ENCODE data around the gene MGRN1. TPM values are rescaled to one million over a fixed set of nuclear protein-coding genes. Genes with fewer than 3 reads are reported as not detected.

Gene MGRN1
- 10 to 100 TPM; 15.8 to 25.6 (median 22.0) TPM for total RNA-seq

DNA sequence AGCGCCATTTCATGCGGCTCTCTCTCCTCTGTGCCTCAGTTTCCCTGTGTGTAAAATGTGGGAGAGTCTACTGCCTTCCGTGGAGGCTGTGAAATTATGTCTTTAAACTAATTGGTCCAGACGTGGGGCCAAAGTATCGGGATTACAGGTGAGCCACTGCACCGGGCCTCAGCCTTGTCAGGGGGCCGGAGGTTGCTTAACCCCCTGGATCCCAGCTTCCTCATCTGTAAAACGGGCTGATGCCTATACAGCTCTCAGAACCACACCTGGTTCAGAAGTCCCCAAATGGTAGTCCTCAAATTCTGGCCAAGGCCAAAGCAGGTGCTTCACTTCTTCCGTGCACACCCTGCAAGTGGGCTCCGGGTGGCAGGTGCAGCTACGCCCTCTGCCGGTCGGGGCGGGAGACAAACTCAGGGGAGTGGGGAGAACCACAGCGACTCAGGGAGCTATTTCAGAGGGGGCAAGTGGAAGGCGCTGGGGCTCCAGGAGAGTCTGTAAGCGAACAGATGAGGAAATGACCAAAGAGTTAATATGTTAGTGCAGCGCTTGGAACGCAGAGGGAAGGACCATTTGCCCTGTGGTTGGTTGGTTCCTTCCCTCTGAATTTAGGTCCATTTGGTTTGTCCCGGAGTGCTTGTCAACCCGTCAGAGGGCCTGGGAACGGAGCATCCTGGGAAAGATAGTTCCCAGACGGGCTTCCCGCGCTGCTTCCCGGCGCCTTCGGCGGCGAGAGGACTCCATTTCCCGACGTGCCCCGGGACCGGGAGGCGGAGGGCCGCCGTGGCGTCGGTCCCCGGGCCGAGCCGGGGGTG lies at the start of gene MGRN1:
Gene MGRN1 (plus strand): TSS at position 812 of the 812 bp plus-strand sequence. CDS start 135 bp downstream, outside the sequence.
- peak; percentile 80 for DNase-seq
- Histone ChIP-seq H3K9me3 (no peaks in the 10 kb centered on the region), H3K4me1 (peaks cover 15 to 33% (median 16%) of the 10 kb centered on the region in 3 donors), H3K27ac (peak within 1 kb of the TSS; percentile 91 to 98 (median 94)), H3K36me3 (no peaks in the 10 kb centered on the region), H3K27me3 (no peaks in the 10 kb centered on the region), H3K4me3 (peak within 1 kb of the TSS; percentile 67 to 99 (median 98))
- intact Hi-C loops (cut with DNase I), result no loop called here
- no peak for TF ChIP-seq POLR2A (IDR thresholded peaks at IDR 0.05)
- TF ChIP-seq CTCF (IDR thresholded peaks at IDR 0.05), result peak; percentile 87 to 97 (median 94)
- 16% methylated on average over 20 of the region's 42 CpGs; no CpG with 5 or more reads in 1 of the 2 donors for WGBS, 2 donors

DNA sequence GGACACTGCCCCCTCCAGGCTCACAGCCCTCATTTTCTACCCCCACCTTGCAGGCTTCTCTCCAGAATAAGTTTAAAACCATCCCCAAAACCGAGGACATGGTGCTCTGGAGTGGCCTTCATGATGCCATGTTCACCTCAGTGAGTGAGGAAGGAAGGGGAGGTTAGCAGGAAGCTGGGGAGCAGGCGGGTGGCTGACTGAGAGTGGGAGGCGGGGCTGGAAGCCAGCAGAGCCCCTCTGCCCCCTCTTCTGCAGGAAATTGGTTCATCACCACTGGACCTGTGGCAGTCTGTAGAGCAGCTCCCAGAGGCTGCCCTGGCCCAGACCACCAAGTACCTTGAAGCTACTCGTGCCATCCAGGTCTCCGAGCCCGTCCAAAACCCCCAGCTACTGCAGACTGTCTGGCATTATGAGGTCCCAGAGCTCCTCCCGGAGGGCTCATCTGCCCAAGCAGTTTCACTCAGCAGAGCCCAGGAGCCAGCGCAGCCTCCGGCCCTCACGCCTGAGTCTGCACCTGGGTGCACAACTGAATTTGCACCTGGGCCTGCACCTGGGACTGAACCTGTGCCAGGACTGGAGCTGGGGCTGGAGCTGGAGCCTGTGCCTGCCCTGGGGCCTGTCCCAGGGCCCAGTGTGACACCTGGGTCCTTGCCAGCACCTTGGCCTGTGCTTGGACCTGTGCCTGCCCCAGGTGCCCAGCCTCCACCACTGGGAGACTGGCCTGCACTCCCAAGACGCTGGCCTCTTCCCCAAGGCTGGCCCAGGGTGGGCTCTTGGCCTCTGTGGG lies 49.5 kb upstream of the MGRN1 start:
- TF ChIP-seq CTCF (IDR thresholded peaks at IDR 0.05) (no peak), POLR2A (IDR thresholded peaks at IDR 0.05) (no peak)
- H3K4me3 ChIP-seq, result no peak overlapping the region
- no peaks in the 10 kb centered on the region for H3K9me3 ChIP-seq
- intact Hi-C loops (cut with DNase I), result no loop called here
- H3K36me3 ChIP-seq, result no peaks in the 10 kb centered on the region
- WGBS, 2 donors, result 66 to 74% methylated on average over 3 to 4 of the region's 11 CpGs
- peaks cover 0 to under 1% (median 0%) of the 10 kb centered on the region in 3 donors for H3K4me1 ChIP-seq
- DNase-seq, result no peak
- H3K27ac ChIP-seq, result no peak overlapping the region
- H3K27me3 ChIP-seq, result peaks cover 0 to 8% (median 0%) of the 10 kb centered on the region in 4 donors

- Histone ChIP-seq H3K27me3 (peaks cover 0 to 8% (median 0%) of the 10 kb centered on the region in 4 donors), H3K4me3 (no peak overlapping the region), H3K27ac (no peak overlapping the region), H3K4me1 (peaks cover 0 to 6% (median 0%) of the 10 kb centered on the region in 3 donors), H3K36me3 (no peaks in the 10 kb centered on the region), H3K9me3 (no peaks in the 10 kb centered on the region)
- DNase-seq, result no peak
- intact Hi-C loops (cut with DNase I), result no loop called here
- 94 to 99% methylated on average over 13 to 15 of the region's 15 CpGs for WGBS, 2 donors
- TF ChIP-seq POLR2A (IDR thresholded peaks at IDR 0.05), result no peak
- TF ChIP-seq CTCF (IDR thresholded peaks at IDR 0.05), result no peak
Observed at GRCh38 chr16:4576008-4576407, 48.6 kb upstream of the MGRN1 start.

DNA sequence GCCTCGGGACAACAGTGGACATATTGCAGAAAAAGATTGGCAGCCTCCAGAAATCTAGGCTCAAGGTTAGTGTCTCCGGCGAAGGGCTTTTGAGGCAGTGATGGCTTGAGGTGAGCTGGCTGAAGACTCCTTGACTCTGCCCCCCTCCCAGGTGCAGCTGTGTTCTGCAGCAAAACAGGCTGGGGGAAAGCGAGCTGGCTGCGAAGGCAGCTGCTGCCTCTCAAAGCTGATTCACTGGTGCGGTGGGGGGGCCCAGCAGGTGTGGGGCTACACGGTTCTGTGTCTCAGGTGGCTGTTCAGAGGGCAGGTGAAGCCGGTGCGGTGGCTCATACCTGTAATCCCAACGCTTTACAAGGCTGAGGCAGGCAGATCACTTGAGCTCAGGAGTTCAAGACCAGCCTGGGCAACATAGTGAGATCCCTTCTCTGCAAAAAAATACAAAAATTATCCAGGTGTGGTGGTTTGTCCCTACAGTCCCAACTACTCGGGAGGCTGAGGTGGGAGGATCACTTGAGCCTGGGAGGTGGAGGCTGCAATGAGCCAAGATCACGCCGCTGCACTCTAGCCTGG lies 45.6 kb upstream of the MGRN1 start:
- no peak for DNase-seq
- no peaks in the 10 kb centered on the region for H3K36me3 ChIP-seq
- no peak overlapping the region for H3K27ac ChIP-seq
- peaks cover 0 to 8% (median 0%) of the 10 kb centered on the region in 4 donors for H3K27me3 ChIP-seq
- H3K4me3 ChIP-seq, result no peak overlapping the region
- 64 to 69% methylated on average over 5 to 8 of the region's 13 CpGs for WGBS, 2 donors
- no peaks in the 10 kb centered on the region for H3K9me3 ChIP-seq
- intact Hi-C loops (cut with DNase I), result no loop called here
- peaks cover 0 to 6% (median 0%) of the 10 kb centered on the region in 3 donors for H3K4me1 ChIP-seq
- TF ChIP-seq POLR2A (IDR thresholded peaks at IDR 0.05) (no peak), CTCF (IDR thresholded peaks at IDR 0.05) (no peak)
